Colonic mucosa (tissue), 4 donors: ENCODE measurements around the gene DEPDC1B. TPM values are rescaled to one million over a fixed set of nuclear protein-coding genes. Genes with fewer than 3 reads are reported as not detected.

ENCODE experiments used
- DNase-seq: peaks from one replicate; pipeline ENCODE4 v3.0.0-alpha.2; 2020
- H3K27ac ChIP-seq: fragments of 200-600 bp; one replicate; pipeline ENCODE4 v1.8.0; 2021
- H3K27me3 ChIP-seq: fragments of 200-600 bp; one replicate; pipeline ENCODE4 v1.8.0; 2021
- H3K36me3 ChIP-seq: fragments of 200-600 bp; one replicate; pipeline ENCODE4 v1.8.0; 2021
- H3K4me1 ChIP-seq: fragments of 200-600 bp; one replicate; pipeline ENCODE4 v1.8.0; 2021; ENCODE audit warnings: mild to moderate bottlenecking
- H3K4me3 ChIP-seq: fragments of 200-600 bp; one replicate; pipeline ENCODE4 v1.8.0; 2021
- H3K9ac ChIP-seq, 2 donors: one replicate each; pipeline ENCODE4 v1.7.0; 2013; ENCODE audit warnings: control low read depth in 2 of 2, low read depth in 2 of 2, low read length in 2 of 2
- H3K9me3 ChIP-seq: fragments of 200-600 bp; one replicate; pipeline ENCODE4 v1.8.0; 2021
- CTCF ChIP-seq: fragments of 200-600 bp; IDR thresholded peaks from one replicate; pipeline ENCODE4 v1.8.0; 2022; ENCODE audit warnings: antibody characterized with exemption, mild to moderate bottlenecking
- intact Hi-C: fragments of 100-400 bp; cut with DNase I; formaldehyde crosslinking; loops from one replicate; pipeline ENCODE4 v1.14.1; 2022
- total RNA-seq, 2 donors: library from RNA; stranded (reverse); fragmentation: NEBNext Ultra II Directional in 1 of 2; extraction: Animal tissue kit (Norgen Biotek cat#: 25700) in 1 of 2; gene quantifications; one replicate each; pipeline ENCODE4 v1.2.1, GENCODE V29; 2021
- donor health status: healthy.
- donor health status: DM: no; HTN: no; CAD: no.
- donor health status: DM: no; HTN: no; CAD: no.

DEPDC1B gene
- total RNA-seq, 2 donors from 2014 or later = 8.4 to 25.1 TPM

GRCh38 chr5:60551829-60552228 lies 148.1 kb downstream of the DEPDC1B start:
- TF ChIP-seq CTCF = no peak
- no peaks in the 10 kb centered on the region for H3K4me1 ChIP-seq
- no peak overlapping the region for H3K9ac ChIP-seq
- intact Hi-C loops = no loop called here
- no peak for DNase-seq
- H3K27me3 ChIP-seq = no peaks in the 10 kb centered on the region
- no peak overlapping the region for H3K4me3 ChIP-seq
- no peak overlapping the region for H3K27ac ChIP-seq
- H3K9me3 ChIP-seq = no peaks in the 10 kb centered on the region
- no peaks in the 10 kb centered on the region for H3K36me3 ChIP-seq

- Histone ChIP-seq H3K4me1 (no peaks in the 10 kb centered on the region), H3K27me3 (no peaks in the 10 kb centered on the region), H3K27ac (no peak overlapping the region), H3K4me3 (no peak overlapping the region), H3K36me3 (no peaks in the 10 kb centered on the region), H3K9me3 (no peaks in the 10 kb centered on the region), H3K9ac (no peak overlapping the region)
- no peak for DNase-seq
- no peak for TF ChIP-seq CTCF
- intact Hi-C loops = no loop called here
Observed at GRCh38 chr5:60551250-60551649, 148.7 kb downstream of the DEPDC1B start.

GRCh38 chr5:60550311-60550710 lies 149.7 kb downstream of the DEPDC1B start:
- H3K36me3 ChIP-seq = no peaks in the 10 kb centered on the region
- H3K9me3 ChIP-seq = no peaks in the 10 kb centered on the region
- no peak for DNase-seq
- no peak for TF ChIP-seq CTCF
- no peak overlapping the region for H3K4me3 ChIP-seq
- no peaks in the 10 kb centered on the region for H3K4me1 ChIP-seq
- H3K27me3 ChIP-seq = no peaks in the 10 kb centered on the region
- H3K9ac ChIP-seq = no peak overlapping the region
- intact Hi-C loops = no loop called here
- no peak overlapping the region for H3K27ac ChIP-seq

- TF ChIP-seq CTCF = no peak
- intact Hi-C loops = no loop called here
- Histone ChIP-seq H3K4me1 (no peaks in the 10 kb centered on the region), H3K4me3 (no peak overlapping the region), H3K27me3 (no peaks in the 10 kb centered on the region), H3K36me3 (no peaks in the 10 kb centered on the region), H3K9me3 (no peaks in the 10 kb centered on the region), H3K9ac (no peak overlapping the region), H3K27ac (no peak overlapping the region)
- no peak for DNase-seq
Observed at GRCh38 chr5:60549841-60550240, 150.1 kb downstream of the DEPDC1B start.

Other genes starting within 250 kb of the DEPDC1B start
- gene ELOVL7, start 144.1 kb upstream of the DEPDC1B start, total RNA-seq = 10 to 100 TPM; 25.4 to 31.5 TPM
- 1 to 10 TPM; 9.0 to 9.8 TPM for gene ERCC8, start 244.9 kb upstream of the DEPDC1B start, total RNA-seq
- gene NDUFAF2, start 245.0 kb upstream of the DEPDC1B start, total RNA-seq = 10 to 100 TPM; 20.9 to 36.0 TPM